K562 (cell line): Measurements from ENCODE around the gene ZNF672. TPM values are rescaled to one million over a fixed set of nuclear protein-coding genes. Genes with fewer than 3 reads are reported as not detected.

ENCODE experiments used
- BRCA1 ChIP-seq, 2 experiments: fragments of 450-650 bp in 1 of 2; sonication (generic) in 1 of 2; formaldehyde crosslinking in 1 of 2; IDR thresholded peaks; 2 replicates each; pipeline versions ENCODE4 v1.5.0 to v1.6.1; 2017 to 2020; ENCODE audit warnings: mild to moderate bottlenecking in 1 of 2, missing genetic modification reagents in 1 of 2
- CAMTA2 ChIP-seq: fragments of 250-450 bp; sonication (Bioruptor Pico); conservative IDR thresholded peaks from 2 replicates; pipeline ENCODE4 v1.5.1; 2022
- CGGBP1 ChIP-seq: fragments of 250-450 bp; sonication (Bioruptor Pico); IDR thresholded peaks from 2 replicates; pipeline ENCODE4 v1.9.0; 2021; ENCODE audit warnings: mild to moderate bottlenecking
- EP300 ChIP-seq: IDR thresholded peaks from 2 replicates; pipeline ENCODE4 v1.6.1; 2012; ENCODE audit warnings: low read length, improper control_type of control experiment
- GMEB1 ChIP-seq: fragments of 250-450 bp; sonication (Bioruptor Pico); IDR thresholded peaks from 2 replicates; pipeline ENCODE4 v1.4.0; 2020; ENCODE audit warnings: mild to moderate bottlenecking
- GTF3C2 ChIP-seq: IDR thresholded peaks from 3 replicates; pipeline ENCODE4 v1.6.1; 2011; ENCODE audit warnings: borderline replicate concordance, mild to moderate bottlenecking, moderate library complexity; ENCODE audit not compliant: insufficient read length; ENCODE audit errors: extremely low read depth
- IRF1 ChIP-seq: sonication (generic); formaldehyde crosslinking; IDR thresholded peaks from 2 replicates; pipeline ENCODE4 v1.8.0; 2022; ENCODE audit warnings: missing genetic modification reagents, mild to moderate bottlenecking, borderline replicate concordance
- IRF2 ChIP-seq: sonication (generic); formaldehyde crosslinking; IDR thresholded peaks from 2 replicates; pipeline ENCODE4 v1.8.1; 2022; ENCODE audit warnings: mild to moderate bottlenecking, missing genetic modification reagents
- JUND ChIP-seq, 2 experiments: IDR thresholded peaks; 2 replicates in 1 of 2; 3 replicates in 1 of 2; pipeline ENCODE4 v1.6.1; 2011; ENCODE audit warnings: borderline replicate concordance in 2 of 2, low read depth in 2 of 2, low read length in 2 of 2, improper control_type of control experiment in 1 of 2, missing biosample characterization in 1 of 2, missing genetic modification characterization in 1 of 2, missing genetic modification reagents in 1 of 2
- MYBL2 ChIP-seq, 2 experiments: fragments of 450-650 bp in 1 of 2; sonication (generic) in 1 of 2; formaldehyde crosslinking in 1 of 2; IDR thresholded peaks; 2 replicates each; pipeline versions ENCODE4 v1.6.1 to v1.8.1; 2017 to 2022; ENCODE audit warnings: borderline replicate concordance in 1 of 2, inconsistent platforms in 1 of 2, low read depth in 1 of 2, mild to moderate bottlenecking in 1 of 2, missing genetic modification reagents in 1 of 2, moderate library complexity in 1 of 2
- NR1H2 ChIP-seq: sonication (generic); formaldehyde crosslinking; IDR thresholded peaks from 2 replicates; pipeline ENCODE4 v1.4.0; 2020; ENCODE audit warnings: mild to moderate bottlenecking, missing genetic modification reagents
- NR4A1 ChIP-seq, 2 experiments: fragments of 250-450 bp in 1 of 2; fragments of 450-650 bp in 1 of 2; sonication (Bioruptor Pico) in 1 of 2; IDR thresholded peaks; 2 replicates each; pipeline versions ENCODE4 v1.4.0 to v1.6.1; 2016 to 2020; ENCODE audit warnings: mild to moderate bottlenecking in 2 of 2, missing compliant biosample characterization in 1 of 2, missing genetic modification characterization in 1 of 2, moderate library complexity in 1 of 2
- PTTG1 ChIP-seq: fragments of 450-650 bp; IDR thresholded peaks from 2 replicates; pipeline ENCODE4 v1.6.1; 2016; ENCODE audit warnings: low read depth, mild to moderate bottlenecking, missing genetic modification characterization, missing compliant biosample characterization
- SUPT5H ChIP-seq: fragments of 450-650 bp; IDR thresholded peaks from 2 replicates; pipeline ENCODE4 v1.6.1; 2016
- TAF9B ChIP-seq: fragments of 450-650 bp; IDR thresholded peaks from 2 replicates; pipeline ENCODE4 v1.6.1; 2018; ENCODE audit warnings: mild to moderate bottlenecking; ENCODE audit not compliant: partially characterized antibody
- YY1 ChIP-seq, 3 experiments: IDR thresholded peaks; 2 replicates each; pipeline ENCODE4 v1.6.1; 2011; ENCODE audit warnings: low read length in 2 of 3, mild to moderate bottlenecking in 2 of 3, moderate library complexity in 2 of 3, borderline replicate concordance in 1 of 3, control low read depth in 1 of 3, low read depth in 1 of 3; ENCODE audit not compliant: insufficient read depth in 3 of 3, insufficient replicate concordance in 2 of 3, control insufficient read depth in 1 of 3, insufficient read length in 1 of 3; ENCODE audit errors: extremely low read depth in 1 of 3
- ZBTB26 ChIP-seq: fragments of 450-650 bp; formaldehyde crosslinking; IDR thresholded peaks from 2 replicates; pipeline ENCODE4 v1.4.0; 2022; ENCODE audit warnings: missing genetic modification characterization
- ZNF12 ChIP-seq: sonication (generic); formaldehyde crosslinking; IDR thresholded peaks from 2 replicates; pipeline ENCODE4 v1.4.0; 2020; ENCODE audit warnings: mild to moderate bottlenecking, missing genetic modification reagents
- polyA plus RNA-seq, 8 experiments: library from polyadenylated mRNA; depleted of rRNA in 4 of 8; stranded (reverse) in 5 of 8; unstranded in 3 of 8; fragments of >200 nt; fragmentation: Nextera tagmentation in 2 of 8; fragmentation: Illumina TruSeq in 1 of 8; extraction: Ambion mirVana in 2 of 8; extraction: Trizol in 1 of 8; gene quantifications; 2 replicates each; pipeline versions ENCODE4 v1.2.1 to v1.2.3, GENCODE V29; 2011 to 2014; ENCODE audit warnings: inconsistent platforms in 1 of 8, missing spikeins in 1 of 8
- total RNA-seq, 7 experiments: library from RNA; depleted of rRNA in 6 of 7; stranded (reverse); fragments of >200 nt in 6 of 7; fragmentation: Illumina TruSeq in 2 of 7; extraction: Trizol in 2 of 7; gene quantifications; 2 replicates each; pipeline versions ENCODE4 v1.2.1 to v1.2.3, GENCODE V29; 2011 to 2021; ENCODE audit warnings: low replicate concordance in 1 of 7

ZNF672 gene
- total and polyA plus RNA-seq, 9 of the 15 experiments (the other 6 are each of a cell fraction or from before 2014, with no cell fraction given), result 1.9 to 57.9 (median 24.1) TPM

- TF ChIP-seq GTF3C2, result no peak
- no peak for TF ChIP-seq CAMTA2 (CRISPR knock-in tag)
- no peak for TF ChIP-seq PTTG1 (tag)
- TF ChIP-seq IRF2 (CRISPR knock-in tag), result no peak
- no peak for TF ChIP-seq NR1H2 (CRISPR knock-in tag)
- TF ChIP-seq YY1 (IDR thresholded peaks at IDR 0.05; ENCODE audit: borderline replicate concordance in 1 of 3, control insufficient read depth in 1 of 3, extremely low read depth in 1 of 3, insufficient read depth in 3 of 3, insufficient read length in 1 of 3, insufficient replicate concordance in 2 of 3, low read depth in 1 of 3, low read length in 2 of 3), result no peak
- 0 out of 2 replicates have a peak, but pooled peaks have one; percentile 10 for TF ChIP-seq JUND (IDR thresholded peaks at IDR 0.05; ENCODE audit: borderline replicate concordance, low read depth, low read length)
- TF ChIP-seq JUND (tag; IDR thresholded peaks at IDR 0.05; ENCODE audit: borderline replicate concordance, low read depth, low read length), result no peak
- TF ChIP-seq EP300, result 0 out of 2 replicates have a peak, but pooled peaks have one; percentile 19
- TF ChIP-seq ZBTB26 (CRISPR knock-in tag), result no peak
- TF ChIP-seq SUPT5H, result no peak
- TF ChIP-seq NR4A1 (CRISPR knock-in tag; IDR thresholded peaks at IDR 0.05), result no peak
- TF ChIP-seq NR4A1 (tag; IDR thresholded peaks at IDR 0.05), result no peak
- no peak for TF ChIP-seq MYBL2 (IDR thresholded peaks at IDR 0.05; ENCODE audit: low read depth)
- TF ChIP-seq MYBL2 (CRISPR knock-in tag; IDR thresholded peaks at IDR 0.05; ENCODE audit: borderline replicate concordance), result no peak
- TF ChIP-seq CGGBP1, result no peak
- no peak for TF ChIP-seq BRCA1 (IDR thresholded peaks at IDR 0.05)
- TF ChIP-seq BRCA1 (CRISPR knock-in tag; IDR thresholded peaks at IDR 0.05), result no peak
- TF ChIP-seq ZNF12 (CRISPR knock-in tag), result no peak
- no peak for TF ChIP-seq GMEB1 (CRISPR knock-in tag)
- TF ChIP-seq TAF9B, result no peak
- TF ChIP-seq IRF1, result no peak
Measured at GRCh38 chr1:248841702-248842395, 3.8 kb downstream of the ZNF672 start (continued).
